ENCODE data around the gene TMEM98.
"Not testable (repeated sequence)": the region's sequence is repeated elsewhere in the genome, so short reads cannot be mapped to it uniquely, and the experiment has no call there.

The TMEM98 gene

GRCh38 chr17:32913593-32913992, 14.4 kb upstream of the TMEM98 start:
- H3K4me3 ChIP-seq (ENCODE audit: low read depth, low read length) = no peak overlapping the region
- TF ChIP-seq MYC (IDR thresholded peaks at IDR 0.05; ENCODE audit: low read depth, low read length) = no peak
- TF ChIP-seq MAX (IDR thresholded peaks at IDR 0.05; ENCODE audit: low read depth, low read length) = no peak
- TF ChIP-seq CTCF (IDR thresholded peaks at IDR 0.05; ENCODE audit: low read depth, low read length) = no peak
- no peak for DNase-seq (ENCODE audit: low read depth)

GRCh38 chr17:32914181-32914580, 13.8 kb upstream of the TMEM98 start:
- DNase-seq (ENCODE audit: low read depth) = no peak
- TF ChIP-seq CTCF (IDR thresholded peaks at IDR 0.05; ENCODE audit: low read depth, low read length) (no peak), MYC (IDR thresholded peaks at IDR 0.05; ENCODE audit: low read depth, low read length) (no peak), POLR2A (IDR thresholded peaks at IDR 0.05; ENCODE audit: extremely low read depth, insufficient read length) (no peak), MAX (IDR thresholded peaks at IDR 0.05; ENCODE audit: low read depth, low read length) (no peak)
- H3K4me3 ChIP-seq (ENCODE audit: low read depth, low read length) = no peak overlapping the region

- no peak overlapping the region for H3K4me3 ChIP-seq (ENCODE audit: low read depth, low read length)
- DNase-seq (ENCODE audit: low read depth) = no peak
- TF ChIP-seq MYC (IDR thresholded peaks at IDR 0.05; ENCODE audit: low read depth, low read length) = no peak
- no peak for TF ChIP-seq MAX (IDR thresholded peaks at IDR 0.05; ENCODE audit: low read depth, low read length)
- TF ChIP-seq POLR2A (IDR thresholded peaks at IDR 0.05; ENCODE audit: extremely low read depth, insufficient read length) = no peak
- no peak for TF ChIP-seq CTCF (IDR thresholded peaks at IDR 0.05; ENCODE audit: low read depth, low read length)
These were observed 12.7 kb upstream of the TMEM98 start for GRCh38 chr17:32915245-32915644.

GRCh38 chr17:32916134-32916533, 11.8 kb upstream of the TMEM98 start:
- TF ChIP-seq MAX (IDR thresholded peaks at IDR 0.05; ENCODE audit: low read depth, low read length) (no peak), POLR2A (IDR thresholded peaks at IDR 0.05; ENCODE audit: extremely low read depth, insufficient read length) (no peak), MYC (IDR thresholded peaks at IDR 0.05; ENCODE audit: low read depth, low read length) (no peak), CTCF (IDR thresholded peaks at IDR 0.05; ENCODE audit: low read depth, low read length) (no peak)
- DNase-seq (ENCODE audit: low read depth) = no peak
- no peak overlapping the region for H3K4me3 ChIP-seq (ENCODE audit: low read depth, low read length)

- no peak overlapping the region for H3K4me3 ChIP-seq (ENCODE audit: low read depth, low read length)
- DNase-seq (ENCODE audit: low read depth) = no peak
- TF ChIP-seq CTCF (IDR thresholded peaks at IDR 0.05; ENCODE audit: low read depth, low read length) = no peak
- no peak for TF ChIP-seq MYC (IDR thresholded peaks at IDR 0.05; ENCODE audit: low read depth, low read length)
These were observed 10.9 kb upstream of the TMEM98 start for GRCh38 chr17:32917081-32917480.

GRCh38 chr17:32917842-32918241, 10.1 kb upstream of the TMEM98 start:
- H3K4me3 ChIP-seq (ENCODE audit: low read depth, low read length) = no peak overlapping the region
- DNase-seq (ENCODE audit: low read depth) = no peak
- TF ChIP-seq MYC (IDR thresholded peaks at IDR 0.05; ENCODE audit: low read depth, low read length) (no peak), POLR2A (IDR thresholded peaks at IDR 0.05; ENCODE audit: extremely low read depth, insufficient read length) (no peak), CTCF (IDR thresholded peaks at IDR 0.05; ENCODE audit: low read depth, low read length) (no peak), MAX (IDR thresholded peaks at IDR 0.05; ENCODE audit: low read depth, low read length) (no peak)

- H3K4me3 ChIP-seq (ENCODE audit: low read depth, low read length); DNase-seq (ENCODE audit: low read depth): not testable (repeated sequence)
These were observed 8.1 kb upstream of the TMEM98 start for GRCh38 chr17:32919876-32920275.
